Osteocyte (in vitro differentiated cells): ENCODE data around the gene MED13L. TPM values are rescaled to one million over a fixed set of nuclear protein-coding genes. Genes with fewer than 3 reads are reported as not detected.
A peak's percentile ranks its signal among the peaks of the same experiment; 100 is the strongest.

Source experiments
- DNase-seq: peaks from one replicate; pipeline ENCODE4 v3.0.0; 2021; ENCODE audit warnings: mixed read lengths; ENCODE audit not compliant: unreplicated experiment; ENCODE audit errors: extremely low spot score
- H3K27ac Mint-ChIP-seq: one replicate; pipeline ENCODE4 v1.8.0; 2021; ENCODE audit warnings: mild to moderate bottlenecking, mixed read lengths; ENCODE audit not compliant: unreplicated experiment
- H3K27me3 Mint-ChIP-seq: one replicate; pipeline ENCODE4 v1.8.0; 2021; ENCODE audit warnings: mixed read lengths; ENCODE audit not compliant: unreplicated experiment
- H3K36me3 Mint-ChIP-seq: one replicate; pipeline ENCODE4 v1.8.0; 2021; ENCODE audit warnings: mixed read lengths; ENCODE audit not compliant: unreplicated experiment
- H3K4me1 Mint-ChIP-seq: one replicate; pipeline ENCODE4 v1.8.0; 2021; ENCODE audit warnings: mixed read lengths; ENCODE audit not compliant: unreplicated experiment
- H3K4me3 Mint-ChIP-seq: one replicate; pipeline ENCODE4 v1.8.0; 2021; ENCODE audit warnings: mild to moderate bottlenecking, moderate library complexity, mixed read lengths; ENCODE audit not compliant: unreplicated experiment
- H3K9me3 Mint-ChIP-seq: one replicate; pipeline ENCODE4 v1.8.0; 2021; ENCODE audit warnings: mixed read lengths; ENCODE audit not compliant: unreplicated experiment
- total RNA-seq: library from RNA; stranded (reverse); gene quantifications from 2 replicates; pipeline ENCODE4 v1.2.1, GENCODE V29; 2021
- TF ChIP-seq, protein P1 (sequence below): fragments of 200-600 bp; sonication (generic); IDR thresholded peaks from 2 replicates; pipeline ENCODE4 v1.5.0; 2021; ENCODE audit warnings: antibody characterized with exemption, mild to moderate bottlenecking, moderate library complexity

Gene MED13L
- total RNA-seq, 1 donor from 2014 or later, result 229 TPM

DNA sequence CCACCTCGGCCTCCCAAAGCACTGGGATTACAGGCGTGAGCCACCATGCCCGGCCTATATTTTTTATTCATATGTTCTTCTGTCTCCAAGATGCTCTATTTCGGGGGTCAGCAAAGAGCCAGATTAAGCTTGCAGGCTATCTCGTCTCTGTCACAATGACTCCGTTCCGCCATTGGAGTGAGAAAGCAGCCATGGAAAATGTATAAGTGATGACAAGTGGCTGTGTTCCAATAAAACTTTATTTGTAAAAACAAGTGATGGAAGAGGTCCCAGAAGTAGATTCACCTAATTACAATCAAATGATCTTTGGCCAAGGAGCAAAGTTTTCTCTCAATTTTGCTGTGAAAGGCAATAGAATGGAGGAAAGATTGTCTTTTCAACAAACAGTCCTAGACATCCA lies 342.6 kb downstream of the MED13L start:
- Mint-ChIP-seq H3K9me3 (peaks cover 10% of the 10 kb centered on the region), H3K27ac (no peak overlapping the region), H3K4me1 (no peaks in the 10 kb centered on the region), H3K36me3 (no peaks in the 10 kb centered on the region), H3K4me3 (no peak overlapping the region), H3K27me3 (peaks cover 28% of the 10 kb centered on the region)
- TF ChIP-seq, protein P1, sequence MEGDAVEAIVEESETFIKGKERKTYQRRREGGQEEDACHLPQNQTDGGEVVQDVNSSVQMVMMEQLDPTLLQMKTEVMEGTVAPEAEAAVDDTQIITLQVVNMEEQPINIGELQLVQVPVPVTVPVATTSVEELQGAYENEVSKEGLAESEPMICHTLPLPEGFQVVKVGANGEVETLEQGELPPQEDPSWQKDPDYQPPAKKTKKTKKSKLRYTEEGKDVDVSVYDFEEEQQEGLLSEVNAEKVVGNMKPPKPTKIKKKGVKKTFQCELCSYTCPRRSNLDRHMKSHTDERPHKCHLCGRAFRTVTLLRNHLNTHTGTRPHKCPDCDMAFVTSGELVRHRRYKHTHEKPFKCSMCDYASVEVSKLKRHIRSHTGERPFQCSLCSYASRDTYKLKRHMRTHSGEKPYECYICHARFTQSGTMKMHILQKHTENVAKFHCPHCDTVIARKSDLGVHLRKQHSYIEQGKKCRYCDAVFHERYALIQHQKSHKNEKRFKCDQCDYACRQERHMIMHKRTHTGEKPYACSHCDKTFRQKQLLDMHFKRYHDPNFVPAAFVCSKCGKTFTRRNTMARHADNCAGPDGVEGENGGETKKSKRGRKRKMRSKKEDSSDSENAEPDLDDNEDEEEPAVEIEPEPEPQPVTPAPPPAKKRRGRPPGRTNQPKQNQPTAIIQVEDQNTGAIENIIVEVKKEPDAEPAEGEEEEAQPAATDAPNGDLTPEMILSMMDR, result no peak
- DNase-seq, result peak; percentile 38

DNA sequence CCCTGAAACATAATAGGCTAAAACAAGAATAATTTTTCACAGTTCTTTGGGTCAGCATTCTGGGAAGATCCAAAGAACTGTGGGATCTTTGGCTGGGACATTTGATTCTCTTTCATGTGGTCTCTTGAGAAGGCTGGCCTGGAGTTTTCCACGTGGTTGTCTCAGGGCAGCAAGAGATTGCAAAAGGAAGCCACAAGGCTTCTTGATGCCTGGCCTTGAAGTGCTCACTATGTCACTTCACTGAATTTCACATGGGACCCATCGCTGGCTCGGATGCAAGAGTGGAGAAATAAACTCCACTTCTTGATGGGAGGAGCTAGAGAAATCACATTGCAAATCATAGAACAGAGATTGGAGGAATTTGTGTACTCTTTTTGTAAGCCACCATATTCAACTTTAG lies 343.4 kb downstream of the MED13L start:
- TF ChIP-seq, protein P1, result no peak
- DNase-seq, result peak; percentile 42
- peaks cover 7% of the 10 kb centered on the region for H3K9me3 Mint-ChIP-seq
- peaks cover 28% of the 10 kb centered on the region for H3K27me3 Mint-ChIP-seq
- no peaks in the 10 kb centered on the region for H3K4me1 Mint-ChIP-seq
- H3K36me3 Mint-ChIP-seq, result no peaks in the 10 kb centered on the region
- H3K4me3 Mint-ChIP-seq, result no peak overlapping the region
- H3K27ac Mint-ChIP-seq, result no peak overlapping the region

DNA sequence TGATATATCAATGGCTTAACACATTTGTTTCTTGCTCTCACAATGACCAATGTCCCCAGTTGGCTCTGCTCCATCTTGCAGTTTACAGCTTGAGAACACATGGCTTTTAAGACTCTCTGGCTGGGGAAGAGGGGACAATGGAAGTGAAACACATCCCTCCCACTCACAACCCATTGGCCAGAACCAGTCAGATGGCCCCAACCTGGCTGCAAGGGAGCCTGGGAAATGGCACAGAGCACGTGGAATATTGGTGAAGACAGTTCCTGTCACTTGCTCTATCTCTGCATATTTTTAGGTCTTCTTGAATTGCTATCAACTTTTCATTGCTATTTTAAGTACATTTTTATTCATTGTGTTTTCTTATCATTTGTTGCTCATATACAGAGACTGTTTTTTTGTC lies 345.4 kb downstream of the MED13L start:
- Mint-ChIP-seq H3K36me3 (no peaks in the 10 kb centered on the region), H3K27me3 (peaks cover 20% of the 10 kb centered on the region), H3K4me3 (no peak overlapping the region), H3K4me1 (no peaks in the 10 kb centered on the region), H3K27ac (no peak overlapping the region), H3K9me3 (no peaks in the 10 kb centered on the region)
- TF ChIP-seq, protein P1, result no peak
- no peak for DNase-seq

DNA sequence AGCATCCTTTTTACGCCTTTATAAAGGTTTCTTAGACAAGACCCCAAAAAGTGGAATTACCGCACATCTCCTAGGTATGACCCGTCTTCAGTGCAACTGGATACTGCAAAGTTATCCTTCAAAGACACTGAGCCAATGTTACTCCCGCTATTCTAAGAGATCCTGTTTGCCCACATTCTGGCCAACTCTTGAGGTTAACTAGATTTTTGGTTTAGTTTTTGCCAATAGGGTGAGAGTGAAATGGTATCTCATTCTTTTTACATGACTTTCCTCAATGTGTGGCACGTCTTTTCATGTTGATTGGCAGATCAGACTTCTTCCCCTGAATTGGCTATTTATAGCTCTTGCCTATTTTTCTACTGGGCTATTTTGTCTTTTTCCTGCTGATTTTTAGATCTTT lies 347.2 kb downstream of the MED13L start:
- Mint-ChIP-seq H3K9me3 (no peaks in the 10 kb centered on the region), H3K36me3 (no peaks in the 10 kb centered on the region), H3K4me3 (no peak overlapping the region), H3K27ac (no peak overlapping the region), H3K27me3 (peaks cover 16% of the 10 kb centered on the region), H3K4me1 (no peaks in the 10 kb centered on the region)
- DNase-seq, result no peak
- TF ChIP-seq, protein P1, result no peak

DNA sequence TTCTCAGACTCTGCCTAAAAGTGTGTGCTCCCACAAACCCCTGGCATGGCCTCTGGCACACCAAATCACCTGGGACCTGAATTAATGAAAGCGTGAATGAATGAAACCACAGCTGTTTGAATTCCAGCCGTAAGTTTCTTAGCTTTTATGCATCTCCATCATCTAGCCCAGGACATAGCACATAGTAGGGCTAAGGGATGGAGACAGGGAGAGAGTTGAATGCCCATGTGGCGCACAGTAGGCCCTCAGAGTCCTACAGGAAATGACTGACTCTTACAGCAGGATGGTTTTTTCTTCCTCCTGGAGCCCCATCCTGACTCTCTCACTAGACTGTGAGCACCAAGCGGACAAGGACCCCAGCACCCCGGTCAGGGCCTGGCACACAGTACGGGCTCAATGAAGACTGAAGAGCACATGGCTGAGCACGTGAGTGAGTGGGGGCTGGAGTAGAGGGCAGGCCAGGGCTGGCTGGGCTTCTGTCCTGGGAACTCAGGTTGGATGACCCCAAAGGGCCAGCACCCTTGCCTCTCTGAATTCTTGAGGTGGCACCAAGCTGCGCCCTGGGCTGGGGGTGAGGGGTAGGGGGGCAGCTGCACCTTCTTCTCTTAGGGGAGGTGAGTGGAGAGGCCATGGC lies 351.3 kb downstream of the MED13L start:
- peaks cover 8% of the 10 kb centered on the region for H3K9me3 Mint-ChIP-seq
- no peak overlapping the region for H3K4me3 Mint-ChIP-seq
- DNase-seq, result no peak
- peaks cover 10% of the 10 kb centered on the region for H3K27me3 Mint-ChIP-seq
- H3K27ac Mint-ChIP-seq, result no peak overlapping the region
- no peaks in the 10 kb centered on the region for H3K4me1 Mint-ChIP-seq
- TF ChIP-seq, protein P1, result no peak
- H3K36me3 Mint-ChIP-seq, result no peaks in the 10 kb centered on the region
